ENCODE results near the gene MAB21L2. TPM values are rescaled to one million over a fixed set of nuclear protein-coding genes. Genes with fewer than 3 reads are reported as not detected.

The MAB21L2 gene
- total RNA-seq (2016; rRNA removed; fragmentation: Illumina TruSeq; extraction: Trizol) (not detected in 2 replicates), polyA plus RNA-seq (2011; rRNA removed) (not detected in 2 replicates), polyA minus RNA-seq (2011; rRNA and poly(A)+ RNA removed; ENCODE audit: low replicate concordance) (not detected in 2 replicates), Bru-seq, nascent RNA (not detected), BruChase-seq, experiment 1, labeled RNA remaining after a 6-hour chase (not detected), BruChase-seq, experiment 2, labeled RNA remaining after a 2-hour chase (percentile 21 among the genes with signal in this experiment)
- not detected in 2 replicates for total RNA-seq (2016; cell fraction: cytosol; rRNA removed; fragmentation: Illumina TruSeq; extraction: Trizol; ENCODE audit: low read depth)
- not detected in 2 replicates for total RNA-seq (2016; cell fraction: insoluble cytoplasmic fraction; rRNA removed; fragmentation: Illumina TruSeq; extraction: Trizol)
- not detected in 2 replicates for total RNA-seq (2016; cell fraction: membrane; rRNA removed; fragmentation: Illumina TruSeq; extraction: Trizol)
- total RNA-seq (2016; cell fraction: nucleus; rRNA removed; fragmentation: Illumina TruSeq; extraction: Trizol) = not detected in 2 replicates
- polyA plus RNA-seq (2011; cell fraction: cytosol; rRNA removed) = not detected in 2 replicates
- polyA plus RNA-seq (2011; cell fraction: nucleus; rRNA removed) = not detected in 2 replicates
- polyA plus RNA-seq (2012) = not detected in 2 replicates
- not detected in 2 replicates for polyA plus RNA-seq (2016; cell fraction: cytosol; fragmentation: Illumina TruSeq; extraction: Trizol; ENCODE audit: low read depth)
- polyA plus RNA-seq (2016; cell fraction: insoluble cytoplasmic fraction; fragmentation: Illumina TruSeq; extraction: Trizol; ENCODE audit: low read depth) = not detected in 2 replicates
- polyA plus RNA-seq (2016; cell fraction: membrane; fragmentation: Illumina TruSeq; extraction: Trizol; ENCODE audit: low read depth) = not detected in 2 replicates
- polyA plus RNA-seq (2016; cell fraction: nucleus; fragmentation: Illumina TruSeq; extraction: Trizol; ENCODE audit: insufficient read depth, low read depth) = not detected in 2 replicates
- polyA minus RNA-seq (2011; cell fraction: cytosol; rRNA and poly(A)+ RNA removed) = not detected in 2 replicates
- polyA minus RNA-seq (2011; cell fraction: nucleus; rRNA and poly(A)+ RNA removed) = not detected in 2 replicates
- long read RNA-seq, experiment 1 = 0 reads
- long read RNA-seq, experiment 2 = 0 reads

DNA sequence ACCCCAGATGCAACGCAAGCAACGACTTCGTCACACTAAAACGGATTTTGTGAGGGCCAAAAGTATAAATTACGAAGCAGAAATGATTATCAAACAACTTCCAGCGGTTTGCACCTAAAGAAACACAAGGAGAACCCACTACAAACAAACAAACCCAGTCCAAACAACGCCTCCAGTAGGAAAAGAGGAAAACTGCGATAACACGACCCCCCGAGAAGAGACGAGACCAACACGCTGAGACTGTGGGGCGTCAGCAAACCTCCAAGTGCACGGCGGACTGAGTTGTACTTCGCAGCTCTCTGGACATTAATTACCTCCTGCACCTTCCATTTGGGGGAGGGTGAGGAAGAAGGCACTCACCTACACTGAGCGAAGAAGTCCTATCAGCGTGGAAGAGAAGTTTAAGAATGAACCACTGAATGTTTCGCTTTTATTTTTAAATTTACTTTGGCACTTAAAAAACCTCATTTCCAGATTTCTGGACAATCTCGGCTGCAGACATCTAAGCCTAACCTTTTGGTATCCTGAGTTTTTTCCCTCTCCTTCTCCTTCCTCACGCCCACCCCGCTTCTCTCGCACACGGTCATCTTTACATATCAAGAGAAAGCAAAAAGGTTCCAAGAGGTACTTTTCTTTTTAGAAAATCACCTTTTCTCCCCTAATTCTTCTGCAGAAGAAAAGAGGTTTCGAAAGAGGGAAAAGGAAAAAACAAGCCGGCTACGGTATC lies at the start of gene MAB21L2:
MAB21L2 (plus strand) TSS at position 6 of the 727 bp plus-strand sequence. CDS start 879 bp downstream, outside the sequence.
- in situ Hi-C loops (cut with HindIII; ENCODE audit: extremely low pct_ligation_motif_present, low pct_unique_long_range_greater_than_20kb) (no loop called here), intact Hi-C loops (cut with micrococcal nuclease; ENCODE audit: unreplicated experiment) (no loop called here)
- BruUV-seq (replicated peaks) = no TSS peak
- TF ChIP-seq ZNF552 (CRISPR knock-in tag; IDR thresholded peaks at IDR 0.05; ENCODE audit: borderline replicate concordance) = no peak
- no peak for TF ChIP-seq NCOR1 (IDR thresholded peaks at IDR 0.05; ENCODE audit: borderline replicate concordance, low read length)
- TF ChIP-seq SP4 (CRISPR knock-in tag; IDR thresholded peaks at IDR 0.05) = no peak
- TF ChIP-seq, protein P1, sequence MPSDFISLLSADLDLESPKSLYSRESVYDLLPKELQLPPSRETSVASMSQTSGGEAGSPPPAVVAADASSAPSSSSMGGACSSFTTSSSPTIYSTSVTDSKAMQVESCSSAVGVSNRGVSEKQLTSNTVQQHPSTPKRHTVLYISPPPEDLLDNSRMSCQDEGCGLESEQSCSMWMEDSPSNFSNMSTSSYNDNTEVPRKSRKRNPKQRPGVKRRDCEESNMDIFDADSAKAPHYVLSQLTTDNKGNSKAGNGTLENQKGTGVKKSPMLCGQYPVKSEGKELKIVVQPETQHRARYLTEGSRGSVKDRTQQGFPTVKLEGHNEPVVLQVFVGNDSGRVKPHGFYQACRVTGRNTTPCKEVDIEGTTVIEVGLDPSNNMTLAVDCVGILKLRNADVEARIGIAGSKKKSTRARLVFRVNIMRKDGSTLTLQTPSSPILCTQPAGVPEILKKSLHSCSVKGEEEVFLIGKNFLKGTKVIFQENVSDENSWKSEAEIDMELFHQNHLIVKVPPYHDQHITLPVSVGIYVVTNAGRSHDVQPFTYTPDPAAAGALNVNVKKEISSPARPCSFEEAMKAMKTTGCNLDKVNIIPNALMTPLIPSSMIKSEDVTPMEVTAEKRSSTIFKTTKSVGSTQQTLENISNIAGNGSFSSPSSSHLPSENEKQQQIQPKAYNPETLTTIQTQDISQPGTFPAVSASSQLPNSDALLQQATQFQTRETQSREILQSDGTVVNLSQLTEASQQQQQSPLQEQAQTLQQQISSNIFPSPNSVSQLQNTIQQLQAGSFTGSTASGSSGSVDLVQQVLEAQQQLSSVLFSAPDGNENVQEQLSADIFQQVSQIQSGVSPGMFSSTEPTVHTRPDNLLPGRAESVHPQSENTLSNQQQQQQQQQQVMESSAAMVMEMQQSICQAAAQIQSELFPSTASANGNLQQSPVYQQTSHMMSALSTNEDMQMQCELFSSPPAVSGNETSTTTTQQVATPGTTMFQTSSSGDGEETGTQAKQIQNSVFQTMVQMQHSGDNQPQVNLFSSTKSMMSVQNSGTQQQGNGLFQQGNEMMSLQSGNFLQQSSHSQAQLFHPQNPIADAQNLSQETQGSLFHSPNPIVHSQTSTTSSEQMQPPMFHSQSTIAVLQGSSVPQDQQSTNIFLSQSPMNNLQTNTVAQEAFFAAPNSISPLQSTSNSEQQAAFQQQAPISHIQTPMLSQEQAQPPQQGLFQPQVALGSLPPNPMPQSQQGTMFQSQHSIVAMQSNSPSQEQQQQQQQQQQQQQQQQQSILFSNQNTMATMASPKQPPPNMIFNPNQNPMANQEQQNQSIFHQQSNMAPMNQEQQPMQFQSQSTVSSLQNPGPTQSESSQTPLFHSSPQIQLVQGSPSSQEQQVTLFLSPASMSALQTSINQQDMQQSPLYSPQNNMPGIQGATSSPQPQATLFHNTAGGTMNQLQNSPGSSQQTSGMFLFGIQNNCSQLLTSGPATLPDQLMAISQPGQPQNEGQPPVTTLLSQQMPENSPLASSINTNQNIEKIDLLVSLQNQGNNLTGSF (CRISPR knock-in tag; IDR thresholded peaks at IDR 0.05) = no peak
- TF ChIP-seq, protein P2, sequence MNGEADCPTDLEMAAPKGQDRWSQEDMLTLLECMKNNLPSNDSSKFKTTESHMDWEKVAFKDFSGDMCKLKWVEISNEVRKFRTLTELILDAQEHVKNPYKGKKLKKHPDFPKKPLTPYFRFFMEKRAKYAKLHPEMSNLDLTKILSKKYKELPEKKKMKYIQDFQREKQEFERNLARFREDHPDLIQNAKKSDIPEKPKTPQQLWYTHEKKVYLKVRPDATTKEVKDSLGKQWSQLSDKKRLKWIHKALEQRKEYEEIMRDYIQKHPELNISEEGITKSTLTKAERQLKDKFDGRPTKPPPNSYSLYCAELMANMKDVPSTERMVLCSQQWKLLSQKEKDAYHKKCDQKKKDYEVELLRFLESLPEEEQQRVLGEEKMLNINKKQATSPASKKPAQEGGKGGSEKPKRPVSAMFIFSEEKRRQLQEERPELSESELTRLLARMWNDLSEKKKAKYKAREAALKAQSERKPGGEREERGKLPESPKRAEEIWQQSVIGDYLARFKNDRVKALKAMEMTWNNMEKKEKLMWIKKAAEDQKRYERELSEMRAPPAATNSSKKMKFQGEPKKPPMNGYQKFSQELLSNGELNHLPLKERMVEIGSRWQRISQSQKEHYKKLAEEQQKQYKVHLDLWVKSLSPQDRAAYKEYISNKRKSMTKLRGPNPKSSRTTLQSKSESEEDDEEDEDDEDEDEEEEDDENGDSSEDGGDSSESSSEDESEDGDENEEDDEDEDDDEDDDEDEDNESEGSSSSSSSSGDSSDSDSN (CRISPR knock-in tag; IDR thresholded peaks at IDR 0.05) = no peak
- no peak for TF ChIP-seq HOXA5 (CRISPR knock-in tag; IDR thresholded peaks at IDR 0.05)
- TF ChIP-seq ZNF670 (CRISPR knock-in tag; IDR thresholded peaks at IDR 0.05; ENCODE audit: borderline replicate concordance) = no peak
- no peak for TF ChIP-seq GABPB1 (CRISPR knock-in tag; IDR thresholded peaks at IDR 0.05)
- no peak within 1 kb of the TSS for H3K4me3 ChIP-seq (replicated peaks in 1 of 3; ENCODE audit: insufficient read depth in 1 of 3, low read depth in 2 of 3, low read length in 3 of 3)
- H3K36me3 ChIP-seq (replicated peaks in 1 of 2; ENCODE audit: control insufficient read depth in 1 of 2, insufficient read depth in 2 of 2, low read length in 2 of 2) = peaks cover 5 to 8% of the 10 kb centered on the region in 2 experiments; a peak in 2 of 5 replicates
- FAIRE-seq (no peak), DNase-seq (ENCODE audit: low spot score) (no peak), ATAC-seq (no peak)
- CTCF ChIA-PET (ENCODE audit: low intra/inter-chr PET ratio, low total read pairs) = no interaction called here
- no peaks in the 10 kb centered on the region for H3K9me3 ChIP-seq (ENCODE audit: low read length)
- no peak within 1 kb of the TSS for H3K9ac ChIP-seq (ENCODE audit: insufficient read depth, low read depth, low read length)
- WGBS (ENCODE audit: low lambda C conversion rate) = 97% methylated on average over 27 of the region's 27 CpGs
- H3K4me1 ChIP-seq (ENCODE audit: insufficient read depth, low read length) = no peaks in the 10 kb centered on the region
- H4K20me1 ChIP-seq (ENCODE audit: insufficient read depth, low read length) = no peaks in the 10 kb centered on the region
- no peaks in the 10 kb centered on the region for H3K27me3 ChIP-seq (ENCODE audit: control insufficient read depth in 1 of 2, insufficient read depth in 2 of 2, low read length in 2 of 2)
- no peak within 1 kb of the TSS for H3K4me2 ChIP-seq (ENCODE audit: low read depth, low read length)
- H3K79me2 ChIP-seq (ENCODE audit: insufficient read depth, low read length) = no peaks in the 10 kb centered on the region
- H3K27ac ChIP-seq (ENCODE audit: extremely low read length, insufficient read depth, low read length) = no peak within 1 kb of the TSS
- H2AFZ ChIP-seq (ENCODE audit: low read length) = no peak within 1 kb of the TSS
- POLR2A ChIA-PET = no interaction called here

Data from HepG2 (cell line).